ENCODE data around the gene SCAF4.

SCAF4 gene, protein sequence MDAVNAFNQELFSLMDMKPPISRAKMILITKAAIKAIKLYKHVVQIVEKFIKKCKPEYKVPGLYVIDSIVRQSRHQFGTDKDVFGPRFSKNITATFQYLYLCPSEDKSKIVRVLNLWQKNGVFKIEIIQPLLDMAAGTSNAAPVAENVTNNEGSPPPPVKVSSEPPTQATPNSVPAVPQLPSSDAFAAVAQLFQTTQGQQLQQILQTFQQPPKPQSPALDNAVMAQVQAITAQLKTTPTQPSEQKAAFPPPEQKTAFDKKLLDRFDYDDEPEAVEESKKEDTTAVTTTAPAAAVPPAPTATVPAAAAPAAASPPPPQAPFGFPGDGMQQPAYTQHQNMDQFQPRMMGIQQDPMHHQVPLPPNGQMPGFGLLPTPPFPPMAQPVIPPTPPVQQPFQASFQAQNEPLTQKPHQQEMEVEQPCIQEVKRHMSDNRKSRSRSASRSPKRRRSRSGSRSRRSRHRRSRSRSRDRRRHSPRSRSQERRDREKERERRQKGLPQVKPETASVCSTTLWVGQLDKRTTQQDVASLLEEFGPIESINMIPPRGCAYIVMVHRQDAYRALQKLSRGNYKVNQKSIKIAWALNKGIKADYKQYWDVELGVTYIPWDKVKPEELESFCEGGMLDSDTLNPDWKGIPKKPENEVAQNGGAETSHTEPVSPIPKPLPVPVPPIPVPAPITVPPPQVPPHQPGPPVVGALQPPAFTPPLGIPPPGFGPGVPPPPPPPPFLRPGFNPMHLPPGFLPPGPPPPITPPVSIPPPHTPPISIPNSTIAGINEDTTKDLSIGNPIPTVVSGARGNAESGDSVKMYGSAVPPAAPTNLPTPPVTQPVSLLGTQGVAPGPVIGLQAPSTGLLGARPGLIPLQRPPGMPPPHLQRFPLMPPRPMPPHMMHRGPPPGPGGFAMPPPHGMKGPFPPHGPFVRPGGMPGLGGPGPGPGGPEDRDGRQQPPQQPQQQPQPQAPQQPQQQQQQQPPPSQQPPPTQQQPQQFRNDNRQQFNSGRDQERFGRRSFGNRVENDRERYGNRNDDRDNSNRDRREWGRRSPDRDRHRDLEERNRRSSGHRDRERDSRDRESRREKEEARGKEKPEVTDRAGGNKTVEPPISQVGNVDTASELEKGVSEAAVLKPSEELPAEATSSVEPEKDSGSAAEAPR

DNA sequence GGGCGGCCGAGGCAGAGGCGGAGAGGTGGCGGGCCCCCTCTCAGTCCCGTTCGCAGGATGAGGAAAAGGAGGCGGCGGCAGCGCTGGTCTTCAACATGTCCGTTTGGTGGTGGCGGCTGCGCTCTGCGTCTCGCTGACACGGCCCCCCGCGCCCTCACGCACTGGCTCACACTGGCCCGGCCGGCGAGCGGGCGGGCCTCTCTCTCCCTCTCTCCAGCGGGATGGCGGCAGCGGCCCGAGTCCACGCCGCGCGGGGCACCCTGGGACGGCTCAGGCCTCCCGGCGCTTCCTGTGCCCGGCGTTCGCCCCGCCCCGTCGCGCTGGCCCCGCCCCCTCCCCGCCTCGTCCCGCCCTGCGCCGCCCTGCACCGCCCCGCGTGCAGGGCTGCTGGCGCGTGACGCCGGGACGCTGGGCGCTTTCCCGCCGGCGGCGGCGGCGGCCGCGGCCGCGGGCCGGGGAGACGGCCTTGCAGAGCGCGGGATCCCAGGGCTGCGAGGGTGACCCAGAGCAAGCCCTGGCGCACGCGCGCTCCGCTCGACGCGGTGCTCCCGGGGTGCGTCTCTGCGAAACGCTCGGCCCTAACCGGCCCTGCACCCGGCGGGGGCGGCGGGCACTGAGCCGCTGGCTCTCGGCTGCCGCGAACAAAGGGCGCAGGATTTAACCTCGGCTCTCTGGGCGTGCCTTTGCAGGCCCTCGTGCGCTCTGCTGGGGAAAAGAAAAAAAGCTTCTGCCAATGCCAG, at the start of gene SCAF4:
SCAF4 (minus strand) TSS at position 262 of the 740 bp plus-strand sequence. CDS start 426 bp downstream, outside the sequence.
- TF ChIP-seq CEBPB (IDR thresholded peaks at IDR 0.05) (no peak), NFIC (IDR thresholded peaks at IDR 0.05) (no peak), FOXM1 (IDR thresholded peaks at IDR 0.05; ENCODE audit: borderline replicate concordance, low read depth) (no peak), CREB1 (IDR thresholded peaks at IDR 0.05; ENCODE audit: low read depth) (no peak), TAF1 (IDR thresholded peaks at IDR 0.05; ENCODE audit: low read depth) (peak; percentile 62), TCF12 (IDR thresholded peaks at IDR 0.05; ENCODE audit: low read depth) (peak; percentile 7; the same call in 1 of the 2 replicates), YY1 (IDR thresholded peaks at IDR 0.05; ENCODE audit: low read depth) (peak; percentile 69; the same call in 1 of the 2 replicates), EP300 (IDR thresholded peaks at IDR 0.05; ENCODE audit: borderline replicate concordance) (no peak; the same call in 1 of the 2 replicates), ZBTB7A (IDR thresholded peaks at IDR 0.05; ENCODE audit: low read depth) (no peak), TEAD4 (IDR thresholded peaks at IDR 0.05) (peak; percentile 8; the same call in 1 of the 2 replicates), RAD21 (IDR thresholded peaks at IDR 0.05; ENCODE audit: low read depth) (no peak), EGR1 (IDR thresholded peaks at IDR 0.05) (peak; percentile 56; the same call in 1 of the 2 replicates)
- TF ChIP-seq, protein P1, sequence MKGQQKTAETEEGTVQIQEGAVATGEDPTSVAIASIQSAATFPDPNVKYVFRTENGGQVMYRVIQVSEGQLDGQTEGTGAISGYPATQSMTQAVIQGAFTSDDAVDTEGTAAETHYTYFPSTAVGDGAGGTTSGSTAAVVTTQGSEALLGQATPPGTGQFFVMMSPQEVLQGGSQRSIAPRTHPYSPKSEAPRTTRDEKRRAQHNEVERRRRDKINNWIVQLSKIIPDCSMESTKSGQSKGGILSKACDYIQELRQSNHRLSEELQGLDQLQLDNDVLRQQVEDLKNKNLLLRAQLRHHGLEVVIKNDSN (IDR thresholded peaks at IDR 0.05): no peak
- TF ChIP-seq, protein P2, sequence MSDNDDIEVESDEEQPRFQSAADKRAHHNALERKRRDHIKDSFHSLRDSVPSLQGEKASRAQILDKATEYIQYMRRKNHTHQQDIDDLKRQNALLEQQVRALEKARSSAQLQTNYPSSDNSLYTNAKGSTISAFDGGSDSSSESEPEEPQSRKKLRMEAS (IDR thresholded peaks at IDR 0.05): peak; percentile 85
- TF ChIP-seq, protein P3, sequence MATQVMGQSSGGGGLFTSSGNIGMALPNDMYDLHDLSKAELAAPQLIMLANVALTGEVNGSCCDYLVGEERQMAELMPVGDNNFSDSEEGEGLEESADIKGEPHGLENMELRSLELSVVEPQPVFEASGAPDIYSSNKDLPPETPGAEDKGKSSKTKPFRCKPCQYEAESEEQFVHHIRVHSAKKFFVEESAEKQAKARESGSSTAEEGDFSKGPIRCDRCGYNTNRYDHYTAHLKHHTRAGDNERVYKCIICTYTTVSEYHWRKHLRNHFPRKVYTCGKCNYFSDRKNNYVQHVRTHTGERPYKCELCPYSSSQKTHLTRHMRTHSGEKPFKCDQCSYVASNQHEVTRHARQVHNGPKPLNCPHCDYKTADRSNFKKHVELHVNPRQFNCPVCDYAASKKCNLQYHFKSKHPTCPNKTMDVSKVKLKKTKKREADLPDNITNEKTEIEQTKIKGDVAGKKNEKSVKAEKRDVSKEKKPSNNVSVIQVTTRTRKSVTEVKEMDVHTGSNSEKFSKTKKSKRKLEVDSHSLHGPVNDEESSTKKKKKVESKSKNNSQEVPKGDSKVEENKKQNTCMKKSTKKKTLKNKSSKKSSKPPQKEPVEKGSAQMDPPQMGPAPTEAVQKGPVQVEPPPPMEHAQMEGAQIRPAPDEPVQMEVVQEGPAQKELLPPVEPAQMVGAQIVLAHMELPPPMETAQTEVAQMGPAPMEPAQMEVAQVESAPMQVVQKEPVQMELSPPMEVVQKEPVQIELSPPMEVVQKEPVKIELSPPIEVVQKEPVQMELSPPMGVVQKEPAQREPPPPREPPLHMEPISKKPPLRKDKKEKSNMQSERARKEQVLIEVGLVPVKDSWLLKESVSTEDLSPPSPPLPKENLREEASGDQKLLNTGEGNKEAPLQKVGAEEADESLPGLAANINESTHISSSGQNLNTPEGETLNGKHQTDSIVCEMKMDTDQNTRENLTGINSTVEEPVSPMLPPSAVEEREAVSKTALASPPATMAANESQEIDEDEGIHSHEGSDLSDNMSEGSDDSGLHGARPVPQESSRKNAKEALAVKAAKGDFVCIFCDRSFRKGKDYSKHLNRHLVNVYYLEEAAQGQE (IDR thresholded peaks at IDR 0.05; ENCODE audit: low read depth): no peak

DNA sequence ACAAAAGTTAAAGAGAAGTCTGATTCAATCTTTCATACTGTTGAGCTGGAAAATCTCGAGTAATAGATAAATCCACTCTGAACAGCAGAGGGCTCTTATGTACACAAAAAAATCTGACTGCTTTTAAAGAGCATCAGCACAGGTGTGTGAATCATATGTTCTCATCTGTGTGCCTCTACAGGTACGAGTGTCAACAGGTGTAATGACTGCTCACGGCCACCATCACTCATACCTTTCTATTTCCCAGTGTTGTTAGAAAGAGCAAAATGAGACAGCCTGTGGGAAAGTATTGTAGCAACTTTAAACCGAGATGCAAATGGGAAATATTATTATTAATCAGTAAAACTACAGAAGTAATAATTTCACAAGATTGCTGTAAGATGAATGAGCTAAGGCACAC, 49.0 kb upstream of the SCAF4 start:
- TF ChIP-seq YY1 (IDR thresholded peaks at IDR 0.05; ENCODE audit: low read depth) (no peak), RAD21 (IDR thresholded peaks at IDR 0.05; ENCODE audit: low read depth) (peak; percentile 20; the same call in 1 of the 2 replicates)

DNA sequence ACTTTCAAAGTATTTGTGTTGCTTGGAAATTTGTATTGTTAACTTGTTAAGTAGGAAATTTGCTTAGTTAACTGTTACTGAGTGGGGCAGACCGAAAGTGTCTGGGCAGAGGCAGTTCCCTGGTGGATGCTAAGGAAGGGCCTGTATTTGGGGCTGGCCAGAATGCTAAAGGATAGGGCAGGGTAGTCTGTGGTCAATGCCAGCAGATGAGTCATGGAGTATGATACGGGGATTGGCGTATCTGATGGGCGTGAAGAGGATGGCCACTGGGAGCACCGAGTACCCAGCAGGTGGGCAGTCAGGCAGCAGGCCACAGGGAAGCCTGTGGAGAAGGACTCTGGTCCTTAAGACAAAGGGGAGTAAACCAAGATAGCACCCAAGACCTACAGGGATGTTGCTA, 46.6 kb upstream of the SCAF4 start:
- TF ChIP-seq EP300 (IDR thresholded peaks at IDR 0.05; ENCODE audit: borderline replicate concordance) (no peak), NFIC (IDR thresholded peaks at IDR 0.05) (no peak), TAF1 (IDR thresholded peaks at IDR 0.05; ENCODE audit: low read depth) (no peak), CREB1 (IDR thresholded peaks at IDR 0.05; ENCODE audit: low read depth) (no peak), TCF12 (IDR thresholded peaks at IDR 0.05; ENCODE audit: low read depth) (no peak), YY1 (IDR thresholded peaks at IDR 0.05; ENCODE audit: low read depth) (no peak), RAD21 (IDR thresholded peaks at IDR 0.05; ENCODE audit: low read depth) (no peak), FOXM1 (IDR thresholded peaks at IDR 0.05; ENCODE audit: borderline replicate concordance, low read depth) (no peak), CEBPB (IDR thresholded peaks at IDR 0.05) (no peak), TEAD4 (IDR thresholded peaks at IDR 0.05) (no peak), ZBTB7A (IDR thresholded peaks at IDR 0.05; ENCODE audit: low read depth) (no peak), EGR1 (IDR thresholded peaks at IDR 0.05) (no peak)
- TF ChIP-seq, protein P1 (IDR thresholded peaks at IDR 0.05): no peak
- TF ChIP-seq, protein P2 (IDR thresholded peaks at IDR 0.05): no peak
- TF ChIP-seq, protein P3 (IDR thresholded peaks at IDR 0.05; ENCODE audit: low read depth): no peak

DNA sequence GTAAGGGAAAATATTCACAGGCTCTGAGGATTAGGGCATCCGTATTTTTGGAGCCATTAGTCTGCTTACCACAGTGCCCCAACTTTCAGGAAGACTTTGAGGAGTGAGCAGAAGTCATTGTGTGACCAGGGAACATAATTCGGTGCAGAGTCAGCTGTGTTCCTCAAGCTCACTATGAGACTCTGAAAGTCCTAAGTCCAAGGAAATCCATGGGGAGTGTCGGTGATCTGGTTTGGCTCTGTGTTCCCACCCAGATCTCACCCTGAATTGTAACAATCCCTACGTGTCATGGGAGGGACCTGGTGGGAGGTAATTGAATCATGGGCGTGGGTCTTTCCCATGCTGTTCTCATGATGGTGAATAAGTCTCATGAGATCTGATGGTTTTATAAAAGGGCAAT, 45.9 kb upstream of the SCAF4 start:
- TF ChIP-seq CREB1 (IDR thresholded peaks at IDR 0.05; ENCODE audit: low read depth): no peak
- TF ChIP-seq TAF1 (IDR thresholded peaks at IDR 0.05; ENCODE audit: low read depth): no peak
- TF ChIP-seq NFIC (IDR thresholded peaks at IDR 0.05): no peak
- TF ChIP-seq, protein P3 (IDR thresholded peaks at IDR 0.05; ENCODE audit: low read depth): no peak
- TF ChIP-seq YY1 (IDR thresholded peaks at IDR 0.05; ENCODE audit: low read depth): no peak
- TF ChIP-seq, protein P2 (IDR thresholded peaks at IDR 0.05): no peak
- no peak for TF ChIP-seq FOXM1 (IDR thresholded peaks at IDR 0.05; ENCODE audit: borderline replicate concordance, low read depth)
- TF ChIP-seq ZBTB7A (IDR thresholded peaks at IDR 0.05; ENCODE audit: low read depth): no peak
- TF ChIP-seq, protein P1 (IDR thresholded peaks at IDR 0.05): no peak
- no peak for TF ChIP-seq CEBPB (IDR thresholded peaks at IDR 0.05)
- TF ChIP-seq TCF12 (IDR thresholded peaks at IDR 0.05; ENCODE audit: low read depth): no peak
- no peak for TF ChIP-seq EP300 (IDR thresholded peaks at IDR 0.05; ENCODE audit: borderline replicate concordance)
- no peak for TF ChIP-seq TEAD4 (IDR thresholded peaks at IDR 0.05)
- no peak for TF ChIP-seq RAD21 (IDR thresholded peaks at IDR 0.05; ENCODE audit: low read depth)
